HK-2 (cell line): ENCODE data around the gene EIF4G3.
"Not testable (repeated sequence)": the region's sequence is repeated elsewhere in the genome, so short reads cannot be mapped to it uniquely, and the experiment has no call there.

Experiments
- DNase-seq: peaks from one replicate; pipeline ENCODE4 v3.0.0-alpha.2; 2018; ENCODE audit not compliant: unreplicated experiment

EIF4G3 gene

GRCh38 chr1:20829531-20829930 is 347.2 kb downstream of the EIF4G3 start:
- no peak for DNase-seq

- DNase-seq: no peak
Observed at GRCh38 chr1:20823845-20824244, 352.9 kb downstream of the EIF4G3 start.

DNA sequence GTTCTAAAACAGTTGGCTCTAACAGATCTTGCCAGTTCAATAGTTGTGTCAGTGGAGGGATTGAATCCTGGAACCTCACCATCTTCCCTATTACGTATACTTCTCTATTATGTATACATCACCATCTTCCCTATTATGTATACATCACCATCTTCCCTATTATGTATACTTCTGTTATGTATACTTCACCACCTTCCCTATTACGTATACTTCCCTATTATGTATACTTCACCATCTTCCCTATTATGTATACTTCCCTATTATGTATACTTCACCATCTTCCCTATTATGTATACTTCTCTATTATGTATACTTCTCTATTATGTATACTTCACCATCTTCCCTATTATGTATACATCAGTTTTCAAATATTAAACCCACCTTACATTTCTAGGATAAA is 355.2 kb downstream of the EIF4G3 start:
- DNase-seq: no peak

GRCh38 chr1:20819818-20820217 is 356.9 kb downstream of the EIF4G3 start:
- no peak for DNase-seq

DNA sequence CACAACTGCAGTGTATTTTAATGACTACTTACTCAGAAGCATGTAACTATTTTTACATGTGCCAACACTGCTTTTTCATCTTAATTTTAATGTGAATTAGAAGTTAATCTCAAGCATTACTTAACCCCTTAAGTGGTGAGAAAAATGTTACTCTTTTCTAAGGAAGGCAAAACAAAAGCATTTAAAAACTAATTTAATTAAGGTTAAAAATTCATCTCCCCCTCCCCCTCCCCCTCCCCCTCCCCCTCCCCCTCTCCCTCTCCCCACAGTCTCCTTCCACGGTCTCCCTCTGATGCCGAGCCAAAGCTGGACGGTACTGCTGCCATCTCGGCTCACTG is 362.2 kb downstream of the EIF4G3 start:
- no peak for DNase-seq

DNA sequence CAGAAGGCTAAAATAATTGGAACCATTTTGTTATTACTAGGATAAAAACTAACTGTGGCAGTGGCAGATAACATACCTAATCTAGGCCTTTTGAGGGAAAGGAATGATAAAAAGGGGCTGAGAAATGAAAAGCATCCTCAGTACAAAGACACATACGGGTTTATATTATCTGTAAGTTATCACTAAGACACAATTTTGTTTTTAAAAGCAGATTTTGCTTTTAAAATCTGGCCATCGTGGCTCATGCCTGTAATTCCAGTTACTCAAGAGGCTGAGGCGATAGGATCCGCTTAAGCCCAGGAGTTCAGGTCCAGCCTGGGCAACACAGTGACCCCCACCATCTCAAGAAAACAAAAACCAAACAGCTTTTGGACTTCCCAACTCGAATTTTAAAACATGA is 364.8 kb downstream of the EIF4G3 start:
- no peak for DNase-seq

- DNase-seq: no peak
Observed at GRCh38 chr1:20793236-20793635, 383.5 kb downstream of the EIF4G3 start.

GRCh38 chr1:20792196-20792595 is 384.5 kb downstream of the EIF4G3 start:
- no peak for DNase-seq

DNA sequence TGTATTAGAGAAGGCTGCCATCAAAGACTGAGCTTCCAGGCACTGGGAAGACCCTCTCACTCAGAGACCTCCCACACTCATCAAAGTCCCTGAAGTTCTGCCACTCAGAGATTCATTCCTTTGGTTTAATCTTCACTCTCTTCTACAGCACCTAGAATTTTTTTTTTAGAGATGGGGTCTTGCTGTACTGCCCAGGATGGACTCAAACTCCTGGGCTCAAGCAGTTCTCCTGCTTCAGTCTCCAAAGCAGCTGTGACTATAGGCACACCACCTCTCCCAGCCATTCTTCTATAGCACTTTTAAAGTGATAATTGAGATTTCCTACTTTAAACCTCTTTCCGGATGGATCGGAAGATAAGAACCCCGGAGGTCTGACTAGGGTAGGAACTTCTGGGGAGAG is 385.9 kb downstream of the EIF4G3 start:
- DNase-seq: no peak

DNA sequence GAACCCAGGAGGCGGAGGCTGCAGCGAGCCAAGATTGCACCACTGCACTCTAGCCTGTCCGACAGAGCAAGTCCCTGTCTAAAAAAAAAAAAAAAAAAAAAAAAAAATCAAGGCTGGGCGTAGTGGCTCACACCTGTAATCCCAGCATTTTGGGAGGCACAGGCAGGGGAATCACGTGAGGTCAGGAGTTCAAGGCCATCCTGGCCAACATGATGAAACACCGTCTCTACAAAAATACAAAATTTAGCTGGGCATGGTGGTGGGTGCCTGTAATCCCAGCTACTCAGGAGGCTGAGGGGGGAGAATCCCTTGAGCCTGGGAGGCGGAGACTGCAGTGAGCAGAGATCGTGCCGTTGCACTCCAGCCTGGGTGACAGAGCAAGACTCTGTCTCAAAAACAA is 387.1 kb downstream of the EIF4G3 start:
- DNase-seq: not testable (repeated sequence)

DNA sequence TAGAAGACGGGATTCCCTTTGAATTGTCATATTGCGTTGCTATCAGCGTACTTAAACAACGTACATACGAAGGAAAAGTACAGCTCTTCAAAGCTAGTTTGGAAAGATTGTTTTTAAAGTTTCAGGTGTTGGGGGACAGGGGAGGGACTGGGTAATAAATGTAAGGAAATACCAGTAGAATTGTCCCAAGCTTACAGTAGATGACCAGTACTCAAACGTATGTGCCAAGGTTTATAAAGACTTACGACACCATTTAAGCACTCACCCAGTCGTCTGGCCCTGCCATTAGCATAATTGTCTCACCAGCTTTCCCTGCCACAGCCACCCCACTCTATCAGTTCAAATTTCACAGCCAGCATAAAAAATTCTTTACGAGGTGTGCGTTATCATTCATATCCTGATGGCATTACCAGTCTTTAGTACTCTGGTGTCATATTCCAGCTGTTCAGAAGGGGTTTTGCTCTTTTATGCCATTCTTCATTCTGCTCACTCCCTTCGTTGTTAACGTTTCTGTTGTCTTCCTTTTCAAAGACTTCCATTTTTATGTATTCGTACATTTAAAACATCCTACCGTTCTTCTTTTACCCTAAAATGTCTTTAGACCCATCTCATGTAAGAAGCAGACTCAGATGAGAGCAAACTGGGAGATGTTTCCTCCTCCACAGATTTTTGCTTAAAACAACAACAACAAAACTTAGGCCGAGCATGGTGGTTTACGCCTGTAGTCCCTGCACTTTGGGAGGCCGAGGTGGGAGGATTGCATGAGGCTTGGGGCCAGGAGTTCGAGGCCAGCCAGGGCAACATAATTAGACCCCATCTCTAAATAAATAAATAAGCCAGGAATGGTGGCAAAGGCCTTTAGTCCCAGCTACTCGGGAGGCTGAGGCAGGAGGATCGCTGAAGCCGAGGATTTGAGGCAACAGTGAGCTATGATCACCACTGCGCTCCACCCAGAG is 388.6 kb downstream of the EIF4G3 start:
- DNase-seq: peak; percentile 21

- peak; percentile 78 for DNase-seq
Observed at GRCh38 chr1:20787029-20787839, 389.5 kb downstream of the EIF4G3 start, which contains the start of gene HP1BP3. TSS of gene HP1BP3 (minus strand) at chr1:20787307. CDS start at chr1:20780440, 6,867 bp downstream.

DNA sequence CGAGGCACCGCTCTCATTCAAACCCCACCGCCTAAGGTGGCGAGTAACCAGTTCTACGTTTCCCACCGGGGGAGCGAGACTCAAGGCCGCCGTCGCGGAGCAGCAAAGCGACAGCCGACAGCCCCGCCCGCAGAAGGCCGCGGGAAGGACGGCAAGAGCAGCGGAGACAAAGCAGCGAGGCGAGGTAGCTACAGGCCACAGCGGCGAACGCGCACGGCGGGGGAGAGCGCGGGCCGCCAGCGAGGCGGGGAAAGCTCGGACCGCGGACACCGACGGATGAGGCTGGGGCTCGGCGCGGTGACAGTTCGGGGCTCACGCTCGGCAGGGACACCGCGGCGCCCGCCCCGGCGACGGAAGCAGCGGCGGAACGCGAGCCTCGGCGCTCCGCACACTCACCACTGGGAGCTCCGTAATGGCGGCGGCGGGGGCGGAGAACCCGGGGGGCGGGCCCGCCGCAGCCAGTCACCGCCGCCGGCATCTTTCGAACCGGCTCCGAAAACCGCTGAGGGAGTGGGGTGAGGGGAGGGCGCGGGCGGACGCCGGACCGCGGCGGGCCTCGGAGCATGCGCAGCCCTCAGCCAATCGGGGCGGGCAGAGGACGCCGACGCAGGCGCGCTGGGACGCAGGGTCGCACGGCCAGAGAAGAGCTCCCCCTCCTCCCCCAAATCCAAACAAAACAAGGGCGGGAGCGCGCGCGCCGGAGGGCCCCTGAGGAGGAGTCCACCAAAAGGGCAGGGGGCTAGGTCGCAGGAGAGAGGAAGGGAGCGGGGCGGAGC is 390.3 kb downstream of the EIF4G3 start:
- peak; percentile 96 for DNase-seq

GRCh38 chr1:20785907-20786252 is 390.8 kb downstream of the EIF4G3 start:
- no peak for DNase-seq

- no peak for DNase-seq
Observed at GRCh38 chr1:20775700-20776099, 401.0 kb downstream of the EIF4G3 start.

DNA sequence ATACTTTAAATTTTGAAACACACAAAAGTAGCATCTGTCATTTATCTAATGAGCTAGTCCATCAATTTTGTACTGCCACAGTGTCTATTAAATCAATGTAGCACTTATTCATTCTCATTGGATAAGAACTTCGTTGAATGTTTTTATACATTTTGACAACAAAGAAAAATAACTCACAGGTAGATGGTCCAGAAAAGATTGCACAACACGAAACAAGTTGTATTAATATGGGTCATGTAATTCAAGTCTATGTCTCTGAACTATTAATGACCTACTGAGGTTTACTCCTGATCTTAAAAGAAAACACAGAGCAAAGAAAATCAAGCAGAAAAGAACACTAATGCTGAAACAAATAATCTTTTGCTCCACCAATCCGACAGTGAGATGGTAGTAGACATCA is 404.9 kb downstream of the EIF4G3 start:
- no peak for DNase-seq

GRCh38 chr1:20770314-20771087 is 406.2 kb downstream of the EIF4G3 start:
- DNase-seq: no peak

- DNase-seq: no peak
Observed at GRCh38 chr1:20767271-20767670, 409.4 kb downstream of the EIF4G3 start.

DNA sequence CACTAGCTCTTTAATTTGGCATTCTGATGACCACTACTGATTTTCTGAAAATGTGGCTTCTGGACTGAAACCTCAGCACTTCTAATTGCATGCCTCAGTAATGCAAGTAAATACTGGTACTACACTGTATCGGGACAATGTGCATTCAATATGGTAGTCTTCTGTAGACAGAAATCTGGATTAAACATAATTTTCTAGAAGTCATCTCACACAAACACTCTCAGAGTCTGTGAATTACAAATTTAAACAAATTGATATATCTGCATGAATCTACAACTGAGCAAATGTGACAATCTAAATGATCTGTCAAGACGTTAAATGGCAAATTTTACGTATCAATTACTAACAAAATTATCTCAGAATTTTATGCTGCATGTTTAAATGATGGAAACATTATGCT is 413.3 kb downstream of the EIF4G3 start:
- no peak for DNase-seq

DNA sequence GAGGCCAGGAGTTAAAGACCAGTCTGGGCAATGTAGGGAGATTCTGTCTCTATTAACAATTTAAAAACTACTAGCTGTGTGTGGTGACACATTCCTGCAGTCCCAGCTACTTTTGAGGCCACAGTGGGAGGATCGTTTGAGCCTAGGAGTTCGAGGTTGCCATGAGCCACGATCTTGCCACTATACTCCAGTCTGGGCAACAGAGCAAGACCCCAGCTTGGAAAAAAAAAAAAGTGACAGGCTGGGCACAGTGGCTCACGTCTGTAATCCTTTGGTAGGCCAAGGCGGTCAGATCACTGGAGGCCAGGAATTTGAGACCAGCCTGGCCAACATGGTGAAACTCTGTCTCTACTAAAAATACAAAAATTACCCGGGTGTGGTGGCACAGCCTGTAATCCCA is 416.4 kb downstream of the EIF4G3 start:
- DNase-seq: no peak
